GM12891 (cell line): ENCODE measurements around the gene TSPAN9.

ENCODE experiments used
- POLR2A ChIP-seq: IDR thresholded peaks from 2 replicates; pipeline ENCODE4 v1.6.1; 2011; ENCODE audit warnings: low read depth, low read length, control low read depth
- POU2F2 ChIP-seq: IDR thresholded peaks from 2 replicates; pipeline ENCODE4 v1.6.1; 2011; ENCODE audit warnings: low read depth, mild to moderate bottlenecking, control low read depth, low read length, moderate library complexity

DNA sequence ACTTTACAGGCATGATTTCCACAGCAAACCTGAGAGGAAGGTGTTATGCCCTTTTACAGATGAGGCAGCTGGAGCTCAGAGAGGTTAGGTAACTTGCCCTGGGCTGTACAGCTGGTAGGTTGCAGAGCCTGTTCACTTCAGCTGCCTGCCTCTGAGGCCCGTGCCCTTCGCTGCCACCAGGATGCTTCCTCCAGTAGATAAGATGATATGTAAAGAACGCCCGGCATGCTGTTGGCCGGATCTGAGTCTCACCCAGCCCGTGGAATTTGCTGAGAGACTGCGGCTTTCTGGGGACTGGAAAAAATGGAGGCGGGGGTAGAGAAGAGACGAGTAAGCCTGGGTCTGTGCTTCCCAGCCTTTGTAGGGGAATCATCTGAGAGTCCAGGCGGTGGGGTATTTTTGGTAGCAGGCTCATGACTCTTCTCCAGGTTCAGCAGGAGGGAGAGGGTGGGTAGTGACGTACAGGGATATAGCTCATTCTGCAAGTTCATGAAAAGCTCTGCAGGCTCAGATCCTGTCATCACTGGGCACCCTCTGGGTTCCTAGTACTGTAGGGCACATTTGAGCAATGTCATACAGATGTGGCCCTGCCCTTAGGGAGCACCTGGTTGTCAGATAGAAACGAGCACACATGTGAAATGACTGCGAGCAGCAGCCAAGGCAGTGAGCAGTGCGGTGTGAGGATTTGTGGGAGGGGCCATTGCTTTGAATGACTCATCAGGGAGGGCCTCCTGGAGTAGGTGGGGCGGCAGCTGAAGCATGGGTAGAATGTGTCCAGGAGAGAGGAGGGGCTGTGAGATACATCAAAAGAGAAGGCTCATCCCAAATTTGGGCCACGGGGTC lies 159.4 kb downstream of the TSPAN9 start:
- no peak for TF ChIP-seq POU2F2
- TF ChIP-seq POLR2A: no peak
